ENCODE data around the gene VKORC1.

The VKORC1 gene

GRCh38 chr16:31079342-31079944 lies 15.2 kb downstream of the VKORC1 start:
- no peak overlapping the region for H3K4me3 ChIP-seq (ENCODE audit: low read depth in 1 of 2, low read length in 1 of 2)
- TF ChIP-seq CTCF (IDR thresholded peaks at IDR 0.05): no peak
- peaks cover 84% of the 10 kb centered on the region for H3K36me3 ChIP-seq
- peaks cover 30% of the 10 kb centered on the region in 2 experiments for H3K4me1 ChIP-seq (ENCODE audit: control insufficient read depth in 1 of 2, insufficient read depth in 1 of 2, low read depth in 1 of 2, low read length in 1 of 2)
- H3K9me3 ChIP-seq: no peaks in the 10 kb centered on the region
- peak overlapping the region; percentile 71 for H3K27ac ChIP-seq
- H3K27me3 ChIP-seq: no peaks in the 10 kb centered on the region

GRCh38 chr16:31078597-31079341 lies 15.8 kb downstream of the VKORC1 start:
- Histone ChIP-seq H3K36me3 (peaks cover 78% of the 10 kb centered on the region), H3K27me3 (no peaks in the 10 kb centered on the region), H3K27ac (peak overlapping the region; percentile 71)

GRCh38 chr16:31077592-31078396 lies 16.8 kb downstream of the VKORC1 start:
- Histone ChIP-seq H3K27ac (peak overlapping the region; percentile 71), H3K27me3 (no peaks in the 10 kb centered on the region), H3K9me3 (no peaks in the 10 kb centered on the region), H3K4me1 (ENCODE audit: control insufficient read depth in 1 of 2, insufficient read depth in 1 of 2, low read depth in 1 of 2, low read length in 1 of 2) (peaks cover 32 to 39% of the 10 kb centered on the region in 2 experiments), H3K36me3 (peaks cover 68% of the 10 kb centered on the region), H3K4me3 (ENCODE audit: low read depth in 1 of 2, low read length in 1 of 2) (no peak overlapping the region)
- TF ChIP-seq CTCF (IDR thresholded peaks at IDR 0.05): no peak

More at GRCh38 chr16:31078597-31079341, 15.8 kb downstream of the VKORC1 start:
- Histone ChIP-seq H3K4me1 (ENCODE audit: control insufficient read depth in 1 of 2, insufficient read depth in 1 of 2, low read depth in 1 of 2, low read length in 1 of 2) (peaks cover 31 to 34% of the 10 kb centered on the region in 2 experiments), H3K9me3 (no peaks in the 10 kb centered on the region), H3K4me3 (ENCODE audit: low read depth in 1 of 2, low read length in 1 of 2) (no peak overlapping the region)
- no peak for TF ChIP-seq CTCF (IDR thresholded peaks at IDR 0.05)

GRCh38 chr16:31077024-31077423 lies 17.6 kb downstream of the VKORC1 start:
- H3K4me1 ChIP-seq (ENCODE audit: control insufficient read depth in 1 of 2, insufficient read depth in 1 of 2, low read depth in 1 of 2, low read length in 1 of 2): peaks cover 40 to 46% of the 10 kb centered on the region in 2 experiments
- no peak for TF ChIP-seq CTCF (IDR thresholded peaks at IDR 0.05)
- peak overlapping the region; percentile 95 for H3K27ac ChIP-seq
- no peaks in the 10 kb centered on the region for H3K27me3 ChIP-seq
- H3K4me3 ChIP-seq (ENCODE audit: low read depth in 1 of 2, low read length in 1 of 2): no peak overlapping the region
- no peaks in the 10 kb centered on the region for H3K9me3 ChIP-seq
- H3K36me3 ChIP-seq: peaks cover 60% of the 10 kb centered on the region

GRCh38 chr16:31076319-31076718 lies 18.3 kb downstream of the VKORC1 start:
- H3K36me3 ChIP-seq: peaks cover 53% of the 10 kb centered on the region
- peak overlapping the region; percentile 95 for H3K27ac ChIP-seq
- no peaks in the 10 kb centered on the region for H3K9me3 ChIP-seq
- TF ChIP-seq CTCF (IDR thresholded peaks at IDR 0.05): no peak
- peaks cover 42 to 46% of the 10 kb centered on the region in 2 experiments for H3K4me1 ChIP-seq (ENCODE audit: control insufficient read depth in 1 of 2, insufficient read depth in 1 of 2, low read depth in 1 of 2, low read length in 1 of 2)
- no peaks in the 10 kb centered on the region for H3K27me3 ChIP-seq
- no peak overlapping the region for H3K4me3 ChIP-seq (ENCODE audit: low read depth in 1 of 2, low read length in 1 of 2)

All from neutrophil (primary cell).